Stomach (tissue), 9 donors: ENCODE measurements around the gene RHBDL1. TPM values are rescaled to one million over a fixed set of nuclear protein-coding genes. Genes with fewer than 3 reads are reported as not detected.
A peak's percentile ranks its signal among the peaks of the same experiment; 100 is the strongest.

ENCODE experiments used
- DNase-seq, 2 donors: peaks; one replicate each; pipeline versions ENCODE4 v3.0.0 to v3.0.0-alpha.2; 2013 to 2019
- H3K27ac ChIP-seq, 5 donors: fragments of 200-600 bp in 4 of 5; sonication (generic) in 4 of 5; one replicate each; pipeline ENCODE4 v1.5.1; 2013 to 2019; ENCODE audit warnings: mild to moderate bottlenecking in 1 of 5, moderate library complexity in 1 of 5
- H3K27me3 ChIP-seq, 3 donors: fragments of 200-600 bp; sonication (generic); one replicate each; pipeline ENCODE4 v1.5.1; 2017 to 2019; ENCODE audit warnings: mixed run types in 1 of 3
- H3K36me3 ChIP-seq, 4 donors: fragments of 200-600 bp; sonication (generic); 1 replicate in 3 of 4; 2 replicates in 1 of 4; pipeline ENCODE4 v1.5.1; 2016 to 2019
- H3K4me1 ChIP-seq, 4 donors: fragments of 200-600 bp; sonication (generic); one replicate each; pipeline ENCODE4 v1.5.1; 2016 to 2019
- H3K4me3 ChIP-seq, 4 donors: fragments of 200-600 bp; sonication (generic) in 3 of 4; one replicate each; pipeline ENCODE4 v1.5.1; 2016 to 2019; ENCODE audit warnings: mild to moderate bottlenecking in 1 of 4
- H3K9me3 ChIP-seq, 4 donors: fragments of 200-600 bp; sonication (generic); one replicate each; pipeline ENCODE4 v1.5.1; 2016 to 2019
- EP300 ChIP-seq: sonication (generic); formaldehyde crosslinking; IDR thresholded peaks from one replicate; pipeline ENCODE4 v1.6.1; 2017; ENCODE audit warnings: antibody characterized with exemption
- POLR2A ChIP-seq, 4 donors: fragments of 450-650 bp; IDR thresholded peaks; one replicate each; pipeline ENCODE4 v1.6.1; 2016; ENCODE audit warnings: antibody characterized with exemption in 4 of 4, control low read depth in 2 of 4, mild to moderate bottlenecking in 1 of 4, moderate library complexity in 1 of 4
- POLR2AphosphoS5 ChIP-seq, 3 donors: sonication (generic); formaldehyde crosslinking; IDR thresholded peaks; one replicate each; pipeline ENCODE4 v1.6.1; 2016; ENCODE audit warnings: antibody characterized with exemption in 3 of 3
- WGBS, 5 donors: extraction: QIAGEN DNeasy Blood & Tissue Kit in 3 of 5; methylation state at CpG; one replicate each; pipeline versions ENCODE4 v1.1.5 to v1.1.7; 2013 to 2018; 5-methylcytosine and 5-hydroxymethylcytosine counted together
- intact Hi-C: fragments of 100-400 bp; cut with DNase I; formaldehyde crosslinking; loops from one replicate; pipeline ENCODE4 v1.15.1; 2023; ENCODE audit warnings: low total_unique reads
- polyA plus RNA-seq, 3 donors: library from polyadenylated mRNA; stranded (reverse); fragments of 200-250 nt; gene quantifications; one replicate each; pipeline ENCODE4 v1.2.3, GENCODE V29; 2013
- total RNA-seq, 5 donors: library from RNA; depleted of rRNA; stranded (reverse); fragments of >200 nt; gene quantifications; one replicate each; pipeline versions ENCODE4 v1.1.0 to v1.2.3, GENCODE V29; 2014 to 2016
- TF ChIP-seq, protein P1 (sequence below), 7 experiments: fragments of 450-650 bp in 4 of 7; fragments of 200-600 bp in 3 of 7; sonication (generic) in 3 of 7; IDR thresholded peaks; one replicate each; pipeline ENCODE4 v1.5.1; 2016 to 2019; ENCODE audit warnings: antibody characterized with exemption in 7 of 7, control low read depth in 2 of 7, mild to moderate bottlenecking in 1 of 7
- donor health status: healthy with polysubstance abuse.
- donor health status: Bipolar disorder and iron deficiency.
- donor health status: healthy.

Gene RHBDL1
- total and polyA plus RNA-seq, 8 donors = 1.3 to 48.7 (median 3.3) TPM; not detected in 3

DNA sequence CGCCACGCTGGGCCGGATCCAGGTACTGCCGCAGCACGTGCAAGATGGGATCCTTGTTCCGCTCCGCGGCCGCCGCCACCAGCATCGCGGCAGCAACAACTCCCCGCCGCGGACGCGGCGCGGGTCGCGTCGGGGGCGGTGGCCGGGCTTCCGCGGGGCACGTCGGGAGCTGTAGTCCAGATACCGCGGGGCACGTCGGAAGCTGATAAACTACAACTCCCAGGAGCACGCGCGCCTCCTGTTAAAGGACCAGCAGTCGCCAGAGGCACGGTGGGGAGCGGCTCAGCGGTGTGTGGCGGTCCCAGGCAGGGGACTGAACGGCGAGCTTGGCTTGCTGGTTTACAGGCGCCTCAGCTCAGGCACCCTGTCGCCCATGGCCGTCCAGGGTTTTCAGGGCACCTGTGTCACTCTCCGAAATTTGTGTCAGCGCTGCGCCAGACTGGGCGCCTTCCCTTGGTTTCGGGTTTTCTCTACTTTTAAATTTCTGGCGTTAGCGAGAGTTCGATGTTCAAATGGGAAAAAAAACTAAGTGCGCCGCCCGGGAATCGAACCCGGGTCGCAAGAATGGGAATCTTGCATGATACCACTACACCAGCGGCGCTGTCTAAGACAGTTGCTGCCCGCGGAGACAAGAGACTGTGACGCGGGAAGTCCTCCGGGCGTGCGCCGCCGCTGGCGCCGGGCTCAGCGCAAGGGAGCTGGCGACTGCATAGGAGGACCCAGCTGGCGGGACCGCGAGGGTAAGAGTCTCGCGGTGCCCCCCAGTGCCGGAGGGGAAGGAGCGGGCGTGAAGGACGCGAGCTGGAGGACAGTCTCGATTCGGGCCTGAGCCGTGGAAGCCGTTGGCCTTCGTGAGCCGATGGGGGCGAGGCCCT, 39.0 kb upstream of the RHBDL1 start, which contains the start of gene METTL26:
METTL26 (minus strand) TSS at position 100 of the 875 bp plus-strand sequence; CDS start at position 85, 15 bp downstream.
- peaks cover 5 to 23% (median 22%) of the 10 kb centered on the region in 4 donors for H3K36me3 ChIP-seq
- peak within 1 kb of the TSS; percentile 90 to 99 (median 97) for H3K27ac ChIP-seq
- 0 to 1% (median 0%) methylated on average over 46 to 91 of the region's 91 CpGs for WGBS, 5 donors
- peaks cover 0 to 7% (median 0%) of the 10 kb centered on the region in 3 donors for H3K27me3 ChIP-seq
- peak within 1 kb of the TSS; percentile 73 to 96 (median 92) for H3K4me3 ChIP-seq
- intact Hi-C loops = no loop called here
- H3K4me1 ChIP-seq = peaks cover 17 to 45% (median 41%) of the 10 kb centered on the region in 4 donors
- H3K9me3 ChIP-seq = no peaks in the 10 kb centered on the region
- TF ChIP-seq POLR2AphosphoS5 (IDR thresholded peaks at IDR 0.05) = peak; percentile 69 to 89 (median 72)
- no peak for TF ChIP-seq EP300
- peak; percentile 97 to 98 for DNase-seq

DNA sequence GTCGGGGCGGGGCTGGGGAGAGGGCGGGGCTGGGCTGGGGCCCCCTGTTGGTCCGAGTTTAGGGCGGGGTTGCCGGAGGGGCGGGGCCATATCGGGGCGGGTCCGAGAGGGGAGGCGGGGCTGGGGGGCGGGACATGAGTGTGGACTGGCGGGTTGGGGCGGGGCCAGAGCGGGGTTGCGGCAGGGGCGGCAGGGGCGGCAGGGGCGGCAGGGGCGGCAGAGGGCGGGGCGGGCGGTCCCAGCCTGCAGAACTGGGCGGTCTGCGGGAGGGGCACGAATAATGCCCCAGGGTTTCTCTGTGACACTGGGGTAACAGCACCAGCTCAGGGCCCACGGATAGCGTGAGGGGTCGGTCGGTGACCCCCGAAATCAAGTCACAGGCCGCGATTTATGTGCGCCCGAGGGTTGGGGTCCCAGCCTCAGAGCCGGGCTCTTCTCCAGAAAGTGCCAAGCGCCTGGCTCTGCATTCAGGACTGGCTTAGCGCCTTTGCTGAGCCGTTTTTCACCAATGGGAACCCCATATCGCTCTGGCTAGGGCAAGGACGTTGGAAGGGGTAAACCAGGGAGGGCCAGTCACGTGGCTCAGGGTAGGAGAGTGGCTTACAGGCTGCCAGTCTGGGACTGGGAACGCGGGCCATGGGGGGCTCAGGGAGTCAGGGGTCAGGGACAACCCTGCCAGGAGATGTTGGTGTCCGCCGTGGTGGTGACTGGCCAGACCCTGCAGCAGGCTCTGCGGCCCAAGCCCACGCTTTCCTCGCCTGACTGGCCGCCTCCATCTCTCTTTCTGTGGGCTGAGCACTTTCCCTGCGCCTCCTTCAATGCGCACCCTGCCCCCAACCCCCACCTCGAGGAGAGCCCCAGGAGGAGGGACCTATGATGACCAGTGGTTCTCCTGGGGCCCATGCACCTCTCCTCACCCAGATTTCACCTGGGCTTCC, 38.1 kb upstream of the RHBDL1 start:
- 16 to 28% (median 20%) methylated on average over 28 to 52 of the region's 53 CpGs for WGBS, 5 donors
- H3K36me3 ChIP-seq = peaks cover 5 to 23% (median 22%) of the 10 kb centered on the region in 4 donors
- H3K4me1 ChIP-seq = peaks cover 20 to 46% (median 41%) of the 10 kb centered on the region in 4 donors
- H3K27ac ChIP-seq = peak overlapping the region; percentile 90 to 99 (median 97)
- TF ChIP-seq EP300 = no peak
- peak in 1 of 3 donors; percentile 7 for TF ChIP-seq POLR2AphosphoS5 (IDR thresholded peaks at IDR 0.05)
- no peak for TF ChIP-seq POLR2A (IDR thresholded peaks at IDR 0.05)
- TF ChIP-seq, protein P1, sequence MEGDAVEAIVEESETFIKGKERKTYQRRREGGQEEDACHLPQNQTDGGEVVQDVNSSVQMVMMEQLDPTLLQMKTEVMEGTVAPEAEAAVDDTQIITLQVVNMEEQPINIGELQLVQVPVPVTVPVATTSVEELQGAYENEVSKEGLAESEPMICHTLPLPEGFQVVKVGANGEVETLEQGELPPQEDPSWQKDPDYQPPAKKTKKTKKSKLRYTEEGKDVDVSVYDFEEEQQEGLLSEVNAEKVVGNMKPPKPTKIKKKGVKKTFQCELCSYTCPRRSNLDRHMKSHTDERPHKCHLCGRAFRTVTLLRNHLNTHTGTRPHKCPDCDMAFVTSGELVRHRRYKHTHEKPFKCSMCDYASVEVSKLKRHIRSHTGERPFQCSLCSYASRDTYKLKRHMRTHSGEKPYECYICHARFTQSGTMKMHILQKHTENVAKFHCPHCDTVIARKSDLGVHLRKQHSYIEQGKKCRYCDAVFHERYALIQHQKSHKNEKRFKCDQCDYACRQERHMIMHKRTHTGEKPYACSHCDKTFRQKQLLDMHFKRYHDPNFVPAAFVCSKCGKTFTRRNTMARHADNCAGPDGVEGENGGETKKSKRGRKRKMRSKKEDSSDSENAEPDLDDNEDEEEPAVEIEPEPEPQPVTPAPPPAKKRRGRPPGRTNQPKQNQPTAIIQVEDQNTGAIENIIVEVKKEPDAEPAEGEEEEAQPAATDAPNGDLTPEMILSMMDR (IDR thresholded peaks at IDR 0.05) = no peak
- DNase-seq = peak; percentile 92 to 97
- peak overlapping the region; percentile 73 to 96 (median 92) for H3K4me3 ChIP-seq
- peaks cover 0 to 3% (median 0%) of the 10 kb centered on the region in 3 donors for H3K27me3 ChIP-seq
- no peaks in the 10 kb centered on the region for H3K9me3 ChIP-seq
- intact Hi-C loops = no loop called here

- TF ChIP-seq POLR2A (IDR thresholded peaks at IDR 0.05) (no peak), POLR2AphosphoS5 (IDR thresholded peaks at IDR 0.05) (no peak), EP300 (no peak)
- TF ChIP-seq, protein P1 (IDR thresholded peaks at IDR 0.05) = no peak
- H3K36me3 ChIP-seq = peaks cover 5 to 16% (median 16%) of the 10 kb centered on the region in 4 donors
- H3K27ac ChIP-seq = peak overlapping the region; percentile 73 to 99 (median 97)
- H3K27me3 ChIP-seq = no peaks in the 10 kb centered on the region
- WGBS, 5 donors = 79 to 84% (median 82%) methylated on average over 8 to 15 of the region's 15 CpGs
- no peak for DNase-seq
- H3K4me3 ChIP-seq = no peak overlapping the region
- peaks cover 27 to 54% (median 48%) of the 10 kb centered on the region in 4 donors for H3K4me1 ChIP-seq
- intact Hi-C loops = no loop called here
- no peaks in the 10 kb centered on the region for H3K9me3 ChIP-seq
Observed at GRCh38 chr16:638034-638543, 37.4 kb upstream of the RHBDL1 start.

DNA sequence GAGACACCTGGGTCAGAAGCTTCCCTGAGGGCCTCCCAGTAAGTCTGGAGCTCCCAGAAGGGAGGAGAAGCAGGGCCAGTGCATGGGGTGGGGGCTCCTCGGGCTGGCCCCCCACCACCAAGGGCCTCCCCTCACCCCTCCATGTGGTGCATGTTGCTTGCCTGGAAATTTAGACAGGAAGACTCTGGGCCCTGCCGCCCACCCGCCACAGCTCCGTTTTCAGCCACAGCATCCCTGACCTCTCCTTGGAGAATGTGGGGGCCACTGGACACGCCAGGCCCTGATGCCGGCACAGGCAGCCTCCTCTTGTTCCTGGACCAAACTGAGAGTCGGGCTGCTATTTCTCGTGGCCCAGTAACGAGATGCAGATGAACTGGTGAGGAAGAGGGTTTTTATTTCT, 36.6 kb upstream of the RHBDL1 start:
- no peaks in the 10 kb centered on the region for H3K9me3 ChIP-seq
- H3K4me1 ChIP-seq = peaks cover 31 to 61% (median 56%) of the 10 kb centered on the region in 4 donors
- H3K4me3 ChIP-seq = no peak overlapping the region
- peaks cover 1 to 8% (median 8%) of the 10 kb centered on the region in 4 donors for H3K36me3 ChIP-seq
- DNase-seq = no peak
- peak overlapping the region in 2 of 5 donors; percentile 97 for H3K27ac ChIP-seq
- H3K27me3 ChIP-seq = no peaks in the 10 kb centered on the region
- no peak for TF ChIP-seq POLR2A (IDR thresholded peaks at IDR 0.05)
- WGBS, 5 donors = 73 to 87% (median 82%) methylated on average over 8 to 9 of the region's 9 CpGs
- intact Hi-C loops = no loop called here
